Stimulated activated naive CD8-positive, alpha-beta T cell treated with anti-CD3 and anti-CD28 coated beads, Interleukin-15, Interleukin-2, amounts not matched to agents 100 ng/mL and 50 ng/mL, for 24 hours (primary cell): ENCODE measurements around the gene TMEM50A.
"Not testable (repeated sequence)": the region's sequence is repeated elsewhere in the genome, so short reads cannot be mapped to it uniquely, and the experiment has no call there.

Source experiments
- H3K27ac Mint-ChIP-seq: one replicate; pipeline ENCODE4 v1.8.0; 2021; ENCODE audit warnings: mild to moderate bottlenecking, mixed read lengths
- H3K27me3 Mint-ChIP-seq: one replicate; pipeline ENCODE4 v1.8.0; 2021; ENCODE audit warnings: mixed read lengths
- H3K36me3 Mint-ChIP-seq: one replicate; pipeline ENCODE4 v1.8.0; 2021; ENCODE audit warnings: low read depth, mixed read lengths
- H3K4me1 Mint-ChIP-seq: one replicate; pipeline ENCODE4 v1.8.0; 2021; ENCODE audit warnings: low read depth, mixed read lengths
- H3K4me3 Mint-ChIP-seq: one replicate; pipeline ENCODE4 v1.8.0; 2021; ENCODE audit warnings: mild to moderate bottlenecking, mixed read lengths
- H3K9me3 Mint-ChIP-seq: one replicate; pipeline ENCODE4 v1.8.0; 2021; ENCODE audit warnings: mixed read lengths

TMEM50A gene

DNA sequence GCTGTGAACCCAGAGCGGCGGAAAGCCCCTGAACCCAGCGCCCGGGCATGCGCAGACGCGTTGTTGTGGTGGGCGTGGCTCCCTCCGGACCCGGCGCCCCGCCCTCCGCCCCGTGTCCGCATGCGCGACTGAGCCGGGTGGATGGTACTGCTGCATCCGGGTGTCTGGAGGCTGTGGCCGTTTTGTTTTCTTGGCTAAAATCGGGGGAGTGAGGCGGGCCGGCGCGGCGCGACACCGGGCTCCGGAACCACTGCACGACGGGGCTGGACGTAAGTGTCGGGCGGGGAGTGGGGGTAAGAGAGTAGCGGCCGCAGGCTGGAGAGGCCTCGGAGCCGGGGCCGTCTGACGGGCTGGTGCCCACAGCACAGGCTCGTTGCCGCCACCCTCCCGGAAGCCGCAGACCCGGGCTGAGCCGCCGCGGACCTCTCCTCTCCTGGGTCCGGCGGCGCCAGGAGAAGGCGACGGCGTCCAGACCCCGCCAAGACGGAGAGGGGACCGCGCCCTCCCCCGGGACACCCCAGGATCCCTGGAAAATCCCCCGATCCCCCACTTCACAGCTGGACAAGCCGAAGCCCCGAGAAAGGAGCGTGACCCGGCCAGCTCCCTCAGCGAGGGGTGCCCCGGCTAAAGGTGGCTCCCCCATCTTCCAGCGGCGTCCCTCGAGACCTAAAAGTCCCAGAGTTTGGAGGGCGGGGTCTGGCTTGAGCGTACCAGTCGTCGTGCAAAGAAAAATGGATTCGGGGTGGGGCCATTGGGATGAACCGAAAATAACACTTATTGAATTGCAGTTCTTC, at the start of gene TMEM50A:
Gene TMEM50A (plus strand): TSS at position 147 of the 794 bp plus-strand sequence. CDS start 2,153 bp downstream, outside the sequence.
- Mint-ChIP-seq H3K27ac (peak within 1 kb of the TSS; percentile 90), H3K9me3 (no peaks in the 10 kb centered on the region), H3K36me3 (peaks cover 16% of the 10 kb centered on the region), H3K4me1 (peaks cover 36% of the 10 kb centered on the region), H3K27me3 (no peaks in the 10 kb centered on the region), H3K4me3 (peak within 1 kb of the TSS; percentile 97)

DNA sequence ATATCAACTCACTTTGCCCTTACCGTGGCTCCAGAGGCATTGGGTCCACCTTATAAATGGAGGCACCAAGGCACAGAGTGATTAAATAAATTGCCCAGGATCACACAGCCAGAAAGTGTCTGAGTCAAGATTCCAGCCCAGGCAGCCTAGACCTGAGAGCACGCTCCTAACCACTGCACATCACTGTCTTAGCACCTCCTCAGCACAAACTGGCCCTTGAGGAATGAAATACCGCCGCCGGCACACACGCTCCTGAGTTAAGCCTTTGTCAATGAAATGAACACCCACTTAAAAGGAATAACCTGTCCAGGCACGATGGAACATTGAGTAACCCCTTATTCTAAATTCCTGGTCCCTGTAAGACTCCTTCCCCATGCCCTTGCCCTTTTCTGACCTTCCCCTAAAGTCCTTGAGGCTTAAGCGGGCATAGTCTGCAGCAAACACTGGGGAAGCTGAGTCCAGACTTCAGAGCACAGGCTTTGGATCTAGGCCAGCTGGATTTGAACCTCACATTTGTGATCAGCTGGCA, 49.5 kb upstream of the TMEM50A start:
- not testable (repeated sequence) for H3K27ac Mint-ChIP-seq, H3K36me3 Mint-ChIP-seq, H3K4me1 Mint-ChIP-seq, H3K9me3 Mint-ChIP-seq, H3K4me3 Mint-ChIP-seq, H3K27me3 Mint-ChIP-seq

DNA sequence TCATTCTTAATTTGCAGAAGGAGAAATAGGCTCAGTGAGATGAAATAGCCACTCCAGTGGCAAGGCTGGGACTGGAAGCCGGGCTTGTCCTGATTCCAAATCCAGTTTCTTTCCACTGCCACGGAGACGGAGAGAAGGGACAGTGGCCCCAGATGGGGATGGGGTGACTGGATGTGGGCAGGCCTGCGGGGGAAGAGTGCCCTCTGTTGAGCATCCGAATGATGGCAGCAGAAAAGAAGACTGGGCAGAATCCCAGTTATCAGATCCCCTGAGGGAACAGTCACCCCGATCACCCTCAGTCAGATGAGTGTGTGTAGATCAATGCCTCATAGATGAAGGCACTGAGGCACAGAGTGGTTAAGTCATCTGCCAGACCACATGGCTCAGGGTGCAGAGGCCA, 48.1 kb upstream of the TMEM50A start:
- H3K4me3 Mint-ChIP-seq, H3K9me3 Mint-ChIP-seq, H3K36me3 Mint-ChIP-seq, H3K27ac Mint-ChIP-seq, H3K4me1 Mint-ChIP-seq, H3K27me3 Mint-ChIP-seq: not testable (repeated sequence)

GRCh38 chr1:25293426-25293825, 44.7 kb upstream of the TMEM50A start:
- not testable (repeated sequence) for H3K9me3 Mint-ChIP-seq, H3K4me3 Mint-ChIP-seq, H3K36me3 Mint-ChIP-seq, H3K27ac Mint-ChIP-seq, H3K4me1 Mint-ChIP-seq, H3K27me3 Mint-ChIP-seq

- not testable (repeated sequence) for H3K4me1 Mint-ChIP-seq, H3K9me3 Mint-ChIP-seq, H3K4me3 Mint-ChIP-seq, H3K27me3 Mint-ChIP-seq, H3K36me3 Mint-ChIP-seq, H3K27ac Mint-ChIP-seq
Observed at GRCh38 chr1:25294889-25295826, 43.0 kb upstream of the TMEM50A start.

- not testable (repeated sequence) for H3K27me3 Mint-ChIP-seq, H3K4me3 Mint-ChIP-seq, H3K9me3 Mint-ChIP-seq, H3K27ac Mint-ChIP-seq, H3K4me1 Mint-ChIP-seq, H3K36me3 Mint-ChIP-seq
Observed at GRCh38 chr1:25296501-25296900, 41.6 kb upstream of the TMEM50A start.

DNA sequence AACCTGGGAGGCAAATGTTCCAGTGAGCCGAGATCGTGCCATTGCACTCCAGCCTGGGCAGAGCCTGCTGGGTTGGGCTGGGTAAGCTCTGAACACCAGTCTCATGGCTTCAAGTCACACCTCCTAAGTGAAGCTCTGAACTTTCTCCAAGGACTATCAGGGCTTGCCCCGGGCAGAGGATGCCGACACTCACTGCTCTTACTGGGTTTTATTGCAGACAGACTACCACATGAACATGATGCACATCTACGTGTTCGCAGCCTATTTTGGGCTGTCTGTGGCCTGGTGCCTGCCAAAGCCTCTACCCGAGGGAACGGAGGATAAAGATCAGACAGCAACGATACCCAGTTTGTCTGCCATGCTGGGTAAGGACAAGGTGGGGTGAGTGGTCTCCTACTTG, 37.4 kb upstream of the TMEM50A start:
- H3K36me3 Mint-ChIP-seq, H3K4me1 Mint-ChIP-seq, H3K27ac Mint-ChIP-seq, H3K9me3 Mint-ChIP-seq, H3K27me3 Mint-ChIP-seq, H3K4me3 Mint-ChIP-seq: not testable (repeated sequence)

DNA sequence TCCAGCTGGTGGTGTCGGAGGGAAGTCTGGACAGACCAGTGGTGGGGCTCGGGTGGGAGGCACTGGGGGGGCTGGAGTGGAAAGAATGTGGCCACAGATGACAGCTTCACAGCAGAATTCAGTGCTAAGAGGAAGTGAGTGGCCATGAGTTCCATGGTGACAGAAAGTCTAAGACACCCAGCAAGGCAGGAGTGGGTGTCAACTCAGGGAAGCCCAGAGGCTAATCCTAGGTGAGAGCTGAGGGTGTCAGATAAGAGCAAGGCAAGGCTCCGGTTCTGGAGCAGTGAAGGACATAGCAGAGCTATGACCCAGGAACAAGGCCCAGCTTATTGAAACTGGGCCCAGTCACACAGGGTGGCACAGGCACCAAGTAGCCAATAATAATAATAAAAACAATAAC, 35.8 kb upstream of the TMEM50A start:
- H3K27me3 Mint-ChIP-seq, H3K27ac Mint-ChIP-seq, H3K36me3 Mint-ChIP-seq, H3K4me3 Mint-ChIP-seq, H3K4me1 Mint-ChIP-seq, H3K9me3 Mint-ChIP-seq: not testable (repeated sequence)

DNA sequence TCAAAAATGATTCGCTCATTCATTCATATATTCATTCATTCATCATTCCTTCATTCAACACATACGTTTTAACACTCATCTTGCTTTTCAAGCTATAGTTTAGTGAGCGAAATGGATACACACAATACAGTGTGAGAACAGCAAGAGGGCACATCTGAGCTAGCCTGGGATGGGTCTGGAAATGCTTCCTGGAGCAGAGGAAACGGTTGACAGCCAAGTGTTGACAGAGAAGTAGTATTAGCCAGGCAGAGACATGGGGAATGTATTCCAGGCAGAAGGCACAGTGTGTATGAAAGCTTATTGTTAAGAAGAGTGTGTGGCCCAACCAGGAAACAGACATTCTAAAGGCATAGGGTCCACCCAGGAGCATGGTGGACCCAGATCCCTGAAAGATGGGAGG, 33.2 kb upstream of the TMEM50A start:
- H3K27ac Mint-ChIP-seq, H3K27me3 Mint-ChIP-seq, H3K4me1 Mint-ChIP-seq, H3K4me3 Mint-ChIP-seq, H3K36me3 Mint-ChIP-seq, H3K9me3 Mint-ChIP-seq: not testable (repeated sequence)

GRCh38 chr1:25308168-25308567, 30.0 kb upstream of the TMEM50A start:
- not testable (repeated sequence) for H3K27me3 Mint-ChIP-seq, H3K36me3 Mint-ChIP-seq, H3K27ac Mint-ChIP-seq, H3K9me3 Mint-ChIP-seq, H3K4me3 Mint-ChIP-seq, H3K4me1 Mint-ChIP-seq

DNA sequence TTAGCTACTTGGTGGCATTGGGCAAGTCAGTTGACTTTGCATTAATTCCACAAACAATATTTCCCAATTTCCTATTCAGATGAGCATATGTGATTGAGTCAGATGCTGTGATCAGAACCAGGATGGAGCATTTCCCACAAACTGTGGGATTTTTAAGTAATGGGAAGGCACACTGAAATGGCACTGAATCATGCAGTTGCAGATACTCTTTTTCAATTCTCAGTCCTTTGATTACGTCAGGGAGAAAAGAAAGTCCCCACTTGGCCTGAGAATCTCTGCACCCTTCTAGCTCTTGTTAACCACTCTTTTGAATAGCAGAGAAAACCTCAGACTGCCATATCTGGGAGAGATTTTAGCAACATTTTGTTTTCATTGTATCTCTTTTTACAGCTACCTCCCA, 29.0 kb upstream of the TMEM50A start:
- H3K36me3 Mint-ChIP-seq, H3K27me3 Mint-ChIP-seq, H3K9me3 Mint-ChIP-seq, H3K27ac Mint-ChIP-seq, H3K4me3 Mint-ChIP-seq, H3K4me1 Mint-ChIP-seq: not testable (repeated sequence)

DNA sequence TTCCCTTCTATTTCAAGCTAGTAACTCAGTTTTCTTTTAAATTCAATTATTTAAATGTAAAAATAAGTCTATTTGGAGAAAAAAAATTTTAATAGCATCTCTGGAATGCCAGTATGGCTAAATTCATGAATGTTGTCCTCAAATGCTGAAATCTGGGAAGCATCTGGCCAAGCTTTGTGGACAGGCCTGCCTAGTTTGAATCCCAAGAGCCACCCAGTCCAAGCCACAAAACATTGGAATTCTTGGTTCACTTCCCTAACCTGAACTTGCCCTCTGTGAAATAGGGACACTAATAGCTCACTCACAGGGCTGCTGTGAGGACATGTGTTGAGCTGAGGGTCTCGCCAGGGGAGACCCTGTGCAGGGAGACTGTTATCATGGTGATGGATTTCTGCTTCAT, 28.6 kb upstream of the TMEM50A start:
- not testable (repeated sequence) for H3K4me1 Mint-ChIP-seq, H3K27ac Mint-ChIP-seq, H3K36me3 Mint-ChIP-seq, H3K27me3 Mint-ChIP-seq, H3K9me3 Mint-ChIP-seq, H3K4me3 Mint-ChIP-seq

DNA sequence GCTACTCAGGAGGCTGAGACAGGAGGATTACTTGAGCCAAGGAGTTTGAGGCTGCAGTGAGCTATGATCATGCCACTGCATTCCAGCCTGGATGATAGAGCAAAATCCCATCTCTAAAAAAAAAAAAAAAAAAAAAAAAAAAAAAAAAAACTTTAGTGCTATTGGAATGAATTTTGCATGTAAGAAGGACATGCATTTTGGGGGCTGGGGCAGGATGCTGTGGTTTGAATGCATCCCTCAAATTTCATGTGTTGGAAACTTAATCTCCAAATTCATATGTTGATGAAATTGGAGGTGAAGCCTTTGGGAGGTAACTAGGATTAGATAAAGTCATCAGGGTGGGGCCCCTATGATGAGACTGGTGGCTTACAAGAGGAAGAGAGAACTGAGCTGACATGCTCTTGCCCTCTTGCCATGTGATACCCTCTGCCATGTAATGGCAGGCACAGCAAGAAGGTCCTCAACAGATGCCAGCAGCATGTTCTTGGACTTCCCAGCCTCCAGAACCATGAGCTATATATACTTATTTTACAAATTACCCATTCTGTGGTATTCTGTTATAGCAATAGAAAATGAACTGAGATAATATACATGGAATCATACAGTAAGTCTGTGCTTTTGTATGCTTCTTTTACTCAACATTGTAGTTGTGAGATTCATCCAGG, 25.2 kb upstream of the TMEM50A start:
- H3K9me3 Mint-ChIP-seq, H3K36me3 Mint-ChIP-seq, H3K27me3 Mint-ChIP-seq, H3K27ac Mint-ChIP-seq, H3K4me3 Mint-ChIP-seq, H3K4me1 Mint-ChIP-seq: not testable (repeated sequence)

- peak overlapping the region; percentile 40 for H3K27ac Mint-ChIP-seq
- not testable (repeated sequence) for H3K27me3 Mint-ChIP-seq, H3K36me3 Mint-ChIP-seq
Observed at GRCh38 chr1:25320314-25320938, 17.7 kb upstream of the TMEM50A start.

DNA sequence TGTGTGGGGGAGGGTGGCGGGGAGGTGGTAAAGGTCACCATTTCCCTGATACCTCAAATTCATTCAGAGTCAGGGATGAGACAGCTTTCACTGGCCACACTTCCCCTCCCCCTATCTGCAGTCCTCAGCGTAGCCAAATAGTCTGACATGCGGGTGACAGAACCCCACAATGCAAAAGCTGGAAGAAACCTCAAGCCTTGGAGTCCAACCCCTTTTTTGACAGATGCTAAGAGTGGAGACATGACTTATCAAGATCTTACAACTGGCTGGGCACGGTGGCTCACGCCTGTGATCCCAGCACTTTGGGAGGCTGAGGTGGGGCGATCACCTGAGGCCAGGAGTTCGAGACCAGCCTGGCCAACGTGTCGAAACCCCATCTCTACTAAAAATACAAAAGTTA, 16.0 kb upstream of the TMEM50A start:
- H3K4me1 Mint-ChIP-seq, H3K36me3 Mint-ChIP-seq, H3K9me3 Mint-ChIP-seq, H3K27me3 Mint-ChIP-seq, H3K27ac Mint-ChIP-seq, H3K4me3 Mint-ChIP-seq: not testable (repeated sequence)

More at GRCh38 chr1:25320314-25320938, 17.7 kb upstream of the TMEM50A start:
- not testable (repeated sequence) for H3K9me3 Mint-ChIP-seq, H3K4me1 Mint-ChIP-seq, H3K4me3 Mint-ChIP-seq
